ENCODE data around the gene PRKCE. TPM values are rescaled to one million over a fixed set of nuclear protein-coding genes. Genes with fewer than 3 reads are reported as not detected.

Gene PRKCE
- total RNA-seq, 1 donor from 2014 or later, result 18.4 TPM

GRCh38 chr2:45909677-45910191, 258.3 kb downstream of the PRKCE start:
- TF ChIP-seq CTCF (IDR thresholded peaks at IDR 0.05; ENCODE audit: unreplicated experiment), result no peak
- Mint-ChIP-seq H3K27ac (no peak overlapping the region), H3K27me3 (ENCODE audit: low read depth) (no peaks in the 10 kb centered on the region), H3K9me3 (no peaks in the 10 kb centered on the region), H3K4me3 (no peak overlapping the region), H3K36me3 (no peaks in the 10 kb centered on the region), H3K4me1 (no peaks in the 10 kb centered on the region)
- no peak for DNase-seq (ENCODE audit: low spot score in 2 of 2, unreplicated experiment in 2 of 2)

- no peaks in the 10 kb centered on the region for H3K4me1 Mint-ChIP-seq
- no peaks in the 10 kb centered on the region for H3K27me3 Mint-ChIP-seq (ENCODE audit: low read depth)
- TF ChIP-seq CTCF (IDR thresholded peaks at IDR 0.05; ENCODE audit: unreplicated experiment), result no peak
- DNase-seq (ENCODE audit: low spot score in 2 of 2, unreplicated experiment in 2 of 2), result no peak
- H3K9me3 Mint-ChIP-seq, result peaks cover under 1% of the 10 kb centered on the region
- no peak overlapping the region for H3K27ac Mint-ChIP-seq
- no peaks in the 10 kb centered on the region for H3K36me3 Mint-ChIP-seq
- H3K4me3 Mint-ChIP-seq, result no peak overlapping the region
Observed at GRCh38 chr2:45910473-45911060, 259.1 kb downstream of the PRKCE start.

- H3K27me3 Mint-ChIP-seq (ENCODE audit: low read depth), result no peaks in the 10 kb centered on the region
- no peak for DNase-seq (ENCODE audit: low spot score in 2 of 2, unreplicated experiment in 2 of 2)
- H3K4me1 Mint-ChIP-seq, result no peaks in the 10 kb centered on the region
- H3K27ac Mint-ChIP-seq, result no peak overlapping the region
- no peaks in the 10 kb centered on the region for H3K36me3 Mint-ChIP-seq
- H3K4me3 Mint-ChIP-seq, result no peak overlapping the region
- no peak for TF ChIP-seq CTCF (IDR thresholded peaks at IDR 0.05; ENCODE audit: unreplicated experiment)
- peaks cover 4% of the 10 kb centered on the region for H3K9me3 Mint-ChIP-seq
Observed at GRCh38 chr2:45911538-45911937, 260.1 kb downstream of the PRKCE start.

GRCh38 chr2:45912109-45912508, 260.6 kb downstream of the PRKCE start:
- DNase-seq (ENCODE audit: low spot score in 2 of 2, unreplicated experiment in 2 of 2), result no peak
- H3K4me1 Mint-ChIP-seq, result no peaks in the 10 kb centered on the region
- no peak overlapping the region for H3K4me3 Mint-ChIP-seq
- no peak for TF ChIP-seq CTCF (IDR thresholded peaks at IDR 0.05; ENCODE audit: unreplicated experiment)
- no peaks in the 10 kb centered on the region for H3K27me3 Mint-ChIP-seq (ENCODE audit: low read depth)
- H3K9me3 Mint-ChIP-seq, result peaks cover 4% of the 10 kb centered on the region
- H3K36me3 Mint-ChIP-seq, result no peaks in the 10 kb centered on the region
- H3K27ac Mint-ChIP-seq, result no peak overlapping the region

GRCh38 chr2:45913539-45913938, 262.1 kb downstream of the PRKCE start:
- Mint-ChIP-seq H3K9me3 (peaks cover 4% of the 10 kb centered on the region), H3K4me1 (no peaks in the 10 kb centered on the region), H3K36me3 (no peaks in the 10 kb centered on the region), H3K27me3 (ENCODE audit: low read depth) (no peaks in the 10 kb centered on the region), H3K27ac (no peak overlapping the region), H3K4me3 (no peak overlapping the region)
- DNase-seq (ENCODE audit: low spot score in 2 of 2, unreplicated experiment in 2 of 2), result no peak
- TF ChIP-seq CTCF (IDR thresholded peaks at IDR 0.05; ENCODE audit: unreplicated experiment), result no peak

Data from mesothelial cell of epicardium (in vitro differentiated cells).